ENCODE measurements around the gene CTNNA2. TPM values are rescaled to one million over a fixed set of nuclear protein-coding genes. Genes with fewer than 3 reads are reported as not detected.

CTNNA2 gene
- total and polyA plus RNA-seq, 7 experiments from 2014 or later = not detected

DNA sequence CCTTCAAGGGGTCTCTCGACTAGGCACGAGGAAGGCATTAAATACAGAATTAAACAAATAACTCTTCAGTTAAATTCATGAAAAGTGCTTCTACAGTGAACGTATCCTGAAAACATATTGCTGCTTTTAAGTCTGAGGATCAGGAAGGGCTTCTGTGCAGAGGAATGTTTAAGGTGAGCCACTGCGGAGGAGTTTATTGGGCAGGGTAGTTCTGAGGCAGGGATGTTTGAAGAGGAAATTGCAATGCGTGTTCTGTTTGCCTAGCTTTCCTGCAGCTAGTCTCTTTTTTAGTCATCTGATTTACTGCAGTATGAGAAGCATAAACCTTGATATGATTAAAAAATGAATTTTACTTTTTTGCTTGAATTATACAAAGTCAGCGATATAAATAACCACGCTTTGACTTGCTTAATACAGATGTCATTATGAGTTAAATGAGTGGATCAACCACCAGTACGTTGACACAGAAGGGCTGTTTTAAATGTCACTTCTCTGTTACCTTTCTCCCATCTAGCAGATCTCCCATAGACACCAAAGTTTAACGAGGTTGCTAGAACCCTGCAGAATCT is 98.7 kb downstream of the CTNNA2 start:
- no peak overlapping the region for H3K27ac Mint-ChIP-seq
- ATAC-seq (no peak), DNase-seq (no peak)
- H3K4me3 Mint-ChIP-seq = no peak overlapping the region
- ChIA-PET CTCF (no interaction called here), POLR2A (no interaction called here)
- Histone ChIP-seq H3K27me3 (ENCODE audit: control insufficient read depth in 2 of 2, insufficient read depth in 2 of 2, low read length in 2 of 2) (no peaks in the 10 kb centered on the region), H3K4me1 (ENCODE audit: control insufficient read depth in 2 of 2, insufficient read depth in 2 of 2, low read length in 2 of 2) (no peaks in the 10 kb centered on the region), H3K36me3 (ENCODE audit: control insufficient read depth in 2 of 3, insufficient read depth in 3 of 3, low read length in 3 of 3) (no peaks in the 10 kb centered on the region), H3K9me3 (ENCODE audit: control insufficient read depth in 2 of 3, low read length in 3 of 3) (no peaks in the 10 kb centered on the region), H3K4me3 (ENCODE audit: low read length) (no peak overlapping the region), H3K27ac (ENCODE audit: low read depth, low read length) (no peak overlapping the region)
- H3K4me1 Mint-ChIP-seq = no peaks in the 10 kb centered on the region
- peaks cover 0 to 19% (median 3%) of the 10 kb centered on the region in 11 donors for H3K9me3 Mint-ChIP-seq
- no peaks in the 10 kb centered on the region for H3K27me3 Mint-ChIP-seq
- no peaks in the 10 kb centered on the region for H3K36me3 Mint-ChIP-seq
- intact Hi-C loops (cut with micrococcal nuclease) = no loop called here

DNA sequence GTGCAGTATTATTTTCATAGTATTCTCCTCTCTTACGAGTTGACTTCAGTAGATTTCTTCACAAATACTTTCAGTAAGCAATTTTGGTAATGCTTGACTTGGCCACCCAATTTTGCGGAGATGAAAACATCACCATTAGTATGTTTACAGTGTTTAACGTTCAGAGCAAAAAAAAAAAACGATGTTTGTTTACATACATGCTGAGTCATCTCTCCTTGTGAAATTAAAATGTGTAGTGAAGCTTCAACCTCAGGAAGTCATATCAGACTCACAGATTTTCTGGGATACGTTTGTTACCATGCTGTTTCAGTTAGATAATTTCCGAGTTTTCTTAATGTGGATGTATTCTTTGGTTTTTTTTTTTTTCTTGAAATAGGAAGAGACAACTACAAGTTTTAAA is 100.1 kb downstream of the CTNNA2 start:
- H3K27me3 ChIP-seq (ENCODE audit: control insufficient read depth in 2 of 2, insufficient read depth in 2 of 2, low read length in 2 of 2) = no peaks in the 10 kb centered on the region
- no peaks in the 10 kb centered on the region for H3K36me3 ChIP-seq (ENCODE audit: control insufficient read depth in 2 of 3, insufficient read depth in 3 of 3, low read length in 3 of 3)
- no peak overlapping the region for H3K27ac Mint-ChIP-seq
- POLR2A ChIA-PET = no interaction called here
- ATAC-seq (no peak), DNase-seq (no peak)
- H3K27me3 Mint-ChIP-seq = no peaks in the 10 kb centered on the region
- H3K36me3 Mint-ChIP-seq = no peaks in the 10 kb centered on the region
- no peaks in the 10 kb centered on the region for H3K9me3 ChIP-seq (ENCODE audit: control insufficient read depth in 2 of 3, low read length in 3 of 3)
- no peak overlapping the region for H3K4me3 Mint-ChIP-seq
- no peaks in the 10 kb centered on the region for H3K4me1 Mint-ChIP-seq
- CTCF ChIA-PET = no interaction called here
- peaks cover 0 to 8% (median 4%) of the 10 kb centered on the region in 11 donors for H3K9me3 Mint-ChIP-seq
- H3K4me3 ChIP-seq (ENCODE audit: low read length) = no peak overlapping the region
- no peaks in the 10 kb centered on the region for H3K4me1 ChIP-seq (ENCODE audit: control insufficient read depth in 2 of 2, insufficient read depth in 2 of 2, low read length in 2 of 2)
- intact Hi-C loops (cut with micrococcal nuclease) = no loop called here
- no peak overlapping the region for H3K27ac ChIP-seq (ENCODE audit: low read depth, low read length)

- Histone ChIP-seq H3K27ac (ENCODE audit: low read depth, low read length) (no peak overlapping the region), H3K36me3 (ENCODE audit: control insufficient read depth in 2 of 3, insufficient read depth in 3 of 3, low read length in 3 of 3) (no peaks in the 10 kb centered on the region), H3K4me3 (ENCODE audit: low read length) (no peak overlapping the region), H3K27me3 (ENCODE audit: control insufficient read depth in 2 of 2, insufficient read depth in 2 of 2, low read length in 2 of 2) (no peaks in the 10 kb centered on the region), H3K4me1 (ENCODE audit: control insufficient read depth in 2 of 2, insufficient read depth in 2 of 2, low read length in 2 of 2) (no peaks in the 10 kb centered on the region), H3K9me3 (ENCODE audit: control insufficient read depth in 2 of 3, low read length in 3 of 3) (no peaks in the 10 kb centered on the region)
- intact Hi-C loops (cut with micrococcal nuclease) = no loop called here
- POLR2A ChIA-PET = no interaction called here
- no peak for ATAC-seq
- Mint-ChIP-seq H3K27ac (no peak overlapping the region), H3K9me3 (peaks cover 0 to 26% (median 6%) of the 10 kb centered on the region in 11 donors), H3K4me1 (no peaks in the 10 kb centered on the region), H3K27me3 (no peaks in the 10 kb centered on the region), H3K4me3 (no peak overlapping the region), H3K36me3 (no peaks in the 10 kb centered on the region)
- no peak for DNase-seq
- CTCF ChIA-PET = no interaction called here
These were observed 106.6 kb downstream of the CTNNA2 start for GRCh38 chr2:79619442-79619841.

DNA sequence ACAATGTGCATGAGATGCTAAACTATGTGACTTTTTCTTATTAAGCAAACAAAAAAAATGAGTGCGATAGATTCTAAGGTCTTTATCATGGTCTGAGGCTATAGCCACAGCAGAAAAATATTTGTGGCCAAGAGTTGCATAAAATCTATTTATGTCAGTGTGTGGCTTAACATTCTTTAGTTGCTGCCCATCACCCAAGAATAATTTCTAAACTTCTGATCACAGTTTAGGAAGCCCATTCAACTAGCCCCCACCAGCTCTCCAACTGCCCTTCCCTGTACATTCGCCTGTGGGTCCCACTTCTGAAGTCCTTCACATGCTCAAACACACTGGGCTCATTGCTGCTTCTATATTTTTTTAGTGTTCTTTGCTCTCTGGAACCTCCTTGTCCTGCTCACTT is 107.1 kb downstream of the CTNNA2 start:
- no peaks in the 10 kb centered on the region for H3K4me1 Mint-ChIP-seq
- no peak overlapping the region for H3K27ac ChIP-seq (ENCODE audit: low read depth, low read length)
- H3K4me3 ChIP-seq (ENCODE audit: low read length) = no peak overlapping the region
- POLR2A ChIA-PET = no interaction called here
- no peaks in the 10 kb centered on the region for H3K9me3 ChIP-seq (ENCODE audit: control insufficient read depth in 2 of 3, low read length in 3 of 3)
- no peaks in the 10 kb centered on the region for H3K27me3 ChIP-seq (ENCODE audit: control insufficient read depth in 2 of 2, insufficient read depth in 2 of 2, low read length in 2 of 2)
- H3K36me3 ChIP-seq (ENCODE audit: control insufficient read depth in 2 of 3, insufficient read depth in 3 of 3, low read length in 3 of 3) = no peaks in the 10 kb centered on the region
- no peaks in the 10 kb centered on the region for H3K36me3 Mint-ChIP-seq
- H3K4me1 ChIP-seq (ENCODE audit: control insufficient read depth in 2 of 2, insufficient read depth in 2 of 2, low read length in 2 of 2) = no peaks in the 10 kb centered on the region
- H3K27ac Mint-ChIP-seq = no peak overlapping the region
- no peaks in the 10 kb centered on the region for H3K27me3 Mint-ChIP-seq
- no peak overlapping the region for H3K4me3 Mint-ChIP-seq
- DNase-seq (no peak), ATAC-seq (no peak)
- intact Hi-C loops (cut with micrococcal nuclease) = no loop called here
- peaks cover 0 to 28% (median 6%) of the 10 kb centered on the region in 11 donors for H3K9me3 Mint-ChIP-seq
- CTCF ChIA-PET = no interaction called here

DNA sequence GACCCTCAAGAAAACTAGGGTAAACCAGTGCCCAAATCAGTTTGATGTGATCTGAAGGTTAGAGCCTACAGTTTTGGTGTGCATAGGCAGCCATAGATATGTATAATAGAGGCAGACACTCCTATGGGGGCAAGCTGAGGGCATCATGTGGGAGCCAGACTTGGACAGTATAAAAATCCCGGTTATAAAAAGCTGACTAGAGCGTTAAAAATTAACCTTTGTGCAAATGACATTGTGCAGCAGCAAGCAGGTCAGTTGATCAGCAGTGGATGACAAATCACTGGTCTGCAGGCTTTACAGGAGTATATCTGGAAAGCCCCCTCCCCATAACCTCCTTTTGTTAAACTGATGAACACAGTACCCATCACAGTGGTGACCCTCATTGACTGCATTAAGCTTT is 107.8 kb downstream of the CTNNA2 start:
- Histone ChIP-seq H3K27me3 (ENCODE audit: control insufficient read depth in 2 of 2, insufficient read depth in 2 of 2, low read length in 2 of 2) (no peaks in the 10 kb centered on the region), H3K4me1 (ENCODE audit: control insufficient read depth in 2 of 2, insufficient read depth in 2 of 2, low read length in 2 of 2) (no peaks in the 10 kb centered on the region), H3K27ac (ENCODE audit: low read depth, low read length) (no peak overlapping the region), H3K9me3 (ENCODE audit: control insufficient read depth in 2 of 3, low read length in 3 of 3) (no peaks in the 10 kb centered on the region), H3K4me3 (ENCODE audit: low read length) (no peak overlapping the region), H3K36me3 (ENCODE audit: control insufficient read depth in 2 of 3, insufficient read depth in 3 of 3, low read length in 3 of 3) (no peaks in the 10 kb centered on the region)
- DNase-seq (no peak), ATAC-seq (no peak)
- ChIA-PET POLR2A (no interaction called here), CTCF (no interaction called here)
- peaks cover 0 to 29% (median 5%) of the 10 kb centered on the region in 11 donors for H3K9me3 Mint-ChIP-seq
- H3K4me1 Mint-ChIP-seq = no peaks in the 10 kb centered on the region
- H3K36me3 Mint-ChIP-seq = no peaks in the 10 kb centered on the region
- H3K4me3 Mint-ChIP-seq = no peak overlapping the region
- intact Hi-C loops (cut with micrococcal nuclease) = no loop called here
- H3K27ac Mint-ChIP-seq = no peak overlapping the region
- H3K27me3 Mint-ChIP-seq = no peaks in the 10 kb centered on the region

DNA sequence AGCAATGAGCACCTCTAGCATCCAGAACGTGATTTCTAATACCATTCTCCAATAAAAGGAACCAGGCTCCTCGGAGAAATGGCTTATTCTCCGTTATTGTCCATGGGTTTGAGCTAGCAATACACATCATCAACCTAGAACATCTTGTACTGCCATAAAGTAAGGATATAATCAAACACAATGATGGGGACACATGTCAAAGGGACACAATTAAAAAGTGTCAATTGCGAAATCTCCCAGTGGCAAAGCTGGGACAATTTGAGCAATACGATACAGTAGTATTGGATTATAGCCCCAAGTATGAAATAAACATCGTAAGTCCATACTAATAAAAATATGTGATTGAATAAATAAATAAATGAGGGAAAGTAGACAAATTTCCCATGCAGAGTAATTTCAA is 108.4 kb downstream of the CTNNA2 start:
- H3K27me3 Mint-ChIP-seq = no peaks in the 10 kb centered on the region
- H3K27ac Mint-ChIP-seq = no peak overlapping the region
- no peaks in the 10 kb centered on the region for H3K4me1 ChIP-seq (ENCODE audit: control insufficient read depth in 2 of 2, insufficient read depth in 2 of 2, low read length in 2 of 2)
- no peak overlapping the region for H3K4me3 Mint-ChIP-seq
- intact Hi-C loops (cut with micrococcal nuclease) = no loop called here
- no peaks in the 10 kb centered on the region for H3K4me1 Mint-ChIP-seq
- ChIA-PET CTCF (no interaction called here), POLR2A (no interaction called here)
- no peaks in the 10 kb centered on the region for H3K9me3 ChIP-seq (ENCODE audit: control insufficient read depth in 2 of 3, low read length in 3 of 3)
- no peak for ATAC-seq
- H3K9me3 Mint-ChIP-seq = peaks cover 0 to 28% (median 6%) of the 10 kb centered on the region in 11 donors
- DNase-seq = no peak
- no peaks in the 10 kb centered on the region for H3K27me3 ChIP-seq (ENCODE audit: control insufficient read depth in 2 of 2, insufficient read depth in 2 of 2, low read length in 2 of 2)
- H3K4me3 ChIP-seq (ENCODE audit: low read length) = no peak overlapping the region
- no peaks in the 10 kb centered on the region for H3K36me3 Mint-ChIP-seq
- H3K27ac ChIP-seq (ENCODE audit: low read depth, low read length) = no peak overlapping the region
- H3K36me3 ChIP-seq (ENCODE audit: control insufficient read depth in 2 of 3, insufficient read depth in 3 of 3, low read length in 3 of 3) = no peaks in the 10 kb centered on the region

DNA sequence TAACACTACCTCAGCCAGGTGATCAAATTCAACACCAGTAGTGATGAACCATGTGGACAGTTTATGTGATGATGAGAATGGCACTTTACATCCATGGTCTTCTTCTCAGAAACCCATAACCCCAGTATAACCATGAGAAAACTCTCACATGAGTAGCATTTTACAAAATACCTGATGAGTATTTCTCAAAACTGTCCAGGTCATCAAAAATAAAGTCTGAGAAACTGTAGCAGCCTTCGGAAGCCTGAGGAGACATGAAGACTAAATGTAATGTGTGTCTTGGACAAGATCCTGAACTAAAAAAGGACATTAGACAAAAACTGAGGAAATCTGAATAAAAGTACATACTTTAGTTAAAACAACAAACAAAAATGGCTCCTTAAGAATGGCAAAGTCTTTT is 108.9 kb downstream of the CTNNA2 start:
- no peaks in the 10 kb centered on the region for H3K36me3 Mint-ChIP-seq
- Histone ChIP-seq H3K4me1 (ENCODE audit: control insufficient read depth in 2 of 2, insufficient read depth in 2 of 2, low read length in 2 of 2) (no peaks in the 10 kb centered on the region), H3K27me3 (ENCODE audit: control insufficient read depth in 2 of 2, insufficient read depth in 2 of 2, low read length in 2 of 2) (no peaks in the 10 kb centered on the region), H3K4me3 (ENCODE audit: low read length) (no peak overlapping the region), H3K9me3 (ENCODE audit: control insufficient read depth in 2 of 3, low read length in 3 of 3) (no peaks in the 10 kb centered on the region), H3K27ac (ENCODE audit: low read depth, low read length) (no peak overlapping the region), H3K36me3 (ENCODE audit: control insufficient read depth in 2 of 3, insufficient read depth in 3 of 3, low read length in 3 of 3) (no peaks in the 10 kb centered on the region)
- intact Hi-C loops (cut with micrococcal nuclease) = no loop called here
- H3K27ac Mint-ChIP-seq = no peak overlapping the region
- H3K27me3 Mint-ChIP-seq = no peaks in the 10 kb centered on the region
- H3K4me3 Mint-ChIP-seq = no peak overlapping the region
- ChIA-PET POLR2A (no interaction called here), CTCF (no interaction called here)
- H3K4me1 Mint-ChIP-seq = no peaks in the 10 kb centered on the region
- ATAC-seq = no peak
- H3K9me3 Mint-ChIP-seq = peaks cover 0 to 30% (median 6%) of the 10 kb centered on the region in 11 donors
- DNase-seq = no peak
